ENCODE measurements around the gene EFEMP2.

EFEMP2 gene

DNA sequence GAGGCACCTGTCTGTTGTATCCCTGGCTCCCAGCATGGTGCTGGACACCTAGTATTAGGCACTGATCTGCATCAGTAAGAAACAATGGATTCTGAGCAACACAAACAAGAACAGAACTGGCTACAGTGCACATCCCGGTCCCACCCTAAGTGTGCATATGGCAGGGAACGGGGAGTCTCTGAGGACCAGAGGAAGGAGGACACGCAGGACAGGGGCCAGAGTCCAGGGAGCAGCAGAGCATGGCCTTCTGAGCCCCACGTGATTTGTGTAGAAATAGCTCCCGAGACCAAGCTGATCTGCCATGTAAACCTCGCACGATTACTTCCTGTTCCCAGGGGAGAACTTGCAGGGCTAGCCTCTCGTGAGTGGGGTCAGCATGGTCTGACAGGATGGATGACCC is 51.5 kb downstream of the EFEMP2 start:
- no peak for DNase-seq (ENCODE audit: low read depth)

GRCh38 chr11:65817835-65818680 is 54.5 kb downstream of the EFEMP2 start:
- DNase-seq (ENCODE audit: low read depth): peak; percentile 49

- peak; percentile 6 for DNase-seq (ENCODE audit: low read depth)
Observed at GRCh38 chr11:65817312-65817834, 55.2 kb downstream of the EFEMP2 start.

DNA sequence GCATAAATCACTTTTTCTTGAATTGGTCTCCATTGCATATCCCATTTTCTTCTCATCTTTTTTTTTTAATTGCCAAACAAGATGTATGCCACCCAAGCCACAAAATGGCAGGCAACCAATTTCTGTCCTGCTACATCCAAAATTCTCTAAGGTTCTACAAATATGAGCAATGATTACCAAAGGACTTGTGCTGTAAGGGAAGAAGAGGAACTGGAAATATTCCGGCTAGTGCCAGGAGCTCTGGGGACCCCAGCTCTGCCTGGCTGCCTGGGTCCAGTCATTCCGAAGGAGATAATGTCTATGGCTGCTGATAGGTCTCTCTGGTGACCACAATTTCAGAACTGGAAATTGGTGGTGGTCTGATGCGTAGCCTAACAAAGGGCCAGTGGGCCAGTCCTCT is 55.9 kb downstream of the EFEMP2 start:
- no peak for DNase-seq (ENCODE audit: low read depth)

All from HS-5 (cell line).